A673 (cell line): Measurements from ENCODE around the gene MAST1. TPM values are rescaled to one million over a fixed set of nuclear protein-coding genes. Genes with fewer than 3 reads are reported as not detected.
"Not testable (repeated sequence)": the region's sequence is repeated elsewhere in the genome, so short reads cannot be mapped to it uniquely, and the experiment has no call there.

ENCODE experiments used
- BruUV-seq: library from RNA; stranded (reverse); fragments of 400-500 nt; replicated peaks from 2 replicates; lab custom pipeline; 2021; lab: Mats Ljungman, UMichigan
- CTCF ChIA-PET: fragments of 300-600 bp; sonication (Branson Sonifier 250); formaldehyde crosslinking; loops from one replicate; lab custom pipeline; 2022; ENCODE audit warnings: antibody characterized with exemption; lab: Charles Lee
- POLR2A ChIA-PET: fragments of 300-600 bp; sonication (Branson Sonifier 250); formaldehyde crosslinking; loops from one replicate; lab custom pipeline; 2022; ENCODE audit warnings: antibody characterized with exemption; ENCODE audit not compliant: low non-redundant PET; lab: Charles Lee
- DNase-seq: peaks from one replicate; pipeline ENCODE4 v3.0.0-alpha.2; 2015; ENCODE audit warnings: low spot score
- H3K27ac ChIP-seq: fragments of 200-600 bp; sonication (generic); 2 replicates; pipeline ENCODE4 v1.5.1; 2016; ENCODE audit warnings: mixed run types, low read depth, mild to moderate bottlenecking, mixed read lengths, antibody characterized with exemption, low read length; ENCODE audit not compliant: poor library complexity, severe bottlenecking
- H3K27me3 ChIP-seq: fragments of 200-600 bp; sonication (generic); replicated peaks from 2 replicates; pipeline ENCODE4 v1.6.1; 2017; ENCODE audit warnings: mixed run types, low read depth, mild to moderate bottlenecking, mixed read lengths, antibody characterized with exemption, low read length; ENCODE audit not compliant: insufficient read depth, poor library complexity
- H3K36me3 ChIP-seq: fragments of 200-600 bp; sonication (generic); 2 replicates; pipeline ENCODE4 v1.6.1; 2016; ENCODE audit warnings: mixed run types, mild to moderate bottlenecking, mixed read lengths, antibody characterized with exemption, low read length; ENCODE audit not compliant: insufficient read depth, poor library complexity, severe bottlenecking
- H3K4me1 ChIP-seq: fragments of 200-600 bp; sonication (generic); 2 replicates; pipeline ENCODE4 v1.6.1; 2017; ENCODE audit warnings: mixed run types, mild to moderate bottlenecking, mixed read lengths, antibody characterized with exemption, low read length; ENCODE audit not compliant: insufficient read depth, poor library complexity, severe bottlenecking
- H3K4me3 ChIP-seq: fragments of 200-600 bp; sonication (generic); 2 replicates; pipeline ENCODE4 v1.5.1; 2016; ENCODE audit warnings: low read depth, mixed run types, mild to moderate bottlenecking, mixed read lengths, low read length; ENCODE audit not compliant: poor library complexity, severe bottlenecking
- H3K9me3 ChIP-seq: fragments of 200-600 bp; sonication (generic); 2 replicates; pipeline ENCODE4 v1.6.1; 2016; ENCODE audit warnings: mixed run types, low read depth, mild to moderate bottlenecking, mixed read lengths, antibody characterized with exemption, low read length; ENCODE audit not compliant: poor library complexity, severe bottlenecking
- EZH2 ChIP-seq: fragments of 200-600 bp; sonication (generic); IDR thresholded peaks from 2 replicates; pipeline ENCODE4 v1.6.1; 2017; ENCODE audit warnings: borderline replicate concordance, low read depth, mild to moderate bottlenecking, mixed read lengths, antibody characterized with exemption, low read length; ENCODE audit not compliant: poor library complexity, severe bottlenecking
- intact Hi-C: fragments of 100-400 bp; cut with micrococcal nuclease; formaldehyde crosslinking; loops from one replicate; pipeline ENCODE4 v1.10.0; 2022; ENCODE audit not compliant: unreplicated experiment
- total RNA-seq: library from RNA; stranded (reverse); gene quantifications from 2 replicates; pipeline ENCODE4 v1.2.3, GENCODE V29; 2021
- TF ChIP-seq, protein P1 (sequence below): fragments of 300-800, 200-600 bp; sonication (generic); conservative IDR thresholded peaks from 2 replicates; pipeline ENCODE4 v1.5.1; 2017; ENCODE audit warnings: low read depth, mild to moderate bottlenecking, antibody characterized with exemption, low read length, moderate library complexity, mixed read lengths

MAST1 gene
- total RNA-seq, 1 experiment from 2014 or later, result 22.2 TPM

DNA sequence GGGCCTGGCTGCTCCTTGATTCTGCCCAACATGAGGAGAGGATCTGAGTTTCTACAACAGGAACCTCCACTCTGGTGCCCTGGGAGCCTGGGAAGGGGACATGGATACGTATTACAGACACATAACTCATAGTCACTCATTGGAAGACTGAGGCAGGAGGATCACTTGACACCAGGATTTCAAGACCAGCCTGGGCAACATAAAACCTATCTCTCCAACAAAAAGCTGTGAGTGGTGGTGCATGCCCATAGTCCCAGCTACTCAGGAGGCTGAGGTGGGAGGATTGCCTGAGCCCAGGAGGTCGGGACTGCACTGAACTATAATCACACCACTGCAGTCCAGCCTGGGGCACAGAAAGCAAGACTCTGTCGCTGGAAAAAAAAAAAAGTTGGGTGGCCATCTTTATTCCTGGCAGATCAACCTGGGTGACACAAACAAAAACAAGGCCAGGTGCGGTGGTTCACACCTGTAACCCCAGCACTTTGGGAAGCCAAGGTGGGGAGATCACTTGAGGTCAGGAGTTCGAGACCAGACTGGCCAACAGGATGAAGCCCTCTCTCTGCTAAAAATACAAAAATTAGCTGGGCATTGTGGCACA, 49.8 kb downstream of the MAST1 start:
- intact Hi-C loops, result no loop called here
- TF ChIP-seq, protein P1, sequence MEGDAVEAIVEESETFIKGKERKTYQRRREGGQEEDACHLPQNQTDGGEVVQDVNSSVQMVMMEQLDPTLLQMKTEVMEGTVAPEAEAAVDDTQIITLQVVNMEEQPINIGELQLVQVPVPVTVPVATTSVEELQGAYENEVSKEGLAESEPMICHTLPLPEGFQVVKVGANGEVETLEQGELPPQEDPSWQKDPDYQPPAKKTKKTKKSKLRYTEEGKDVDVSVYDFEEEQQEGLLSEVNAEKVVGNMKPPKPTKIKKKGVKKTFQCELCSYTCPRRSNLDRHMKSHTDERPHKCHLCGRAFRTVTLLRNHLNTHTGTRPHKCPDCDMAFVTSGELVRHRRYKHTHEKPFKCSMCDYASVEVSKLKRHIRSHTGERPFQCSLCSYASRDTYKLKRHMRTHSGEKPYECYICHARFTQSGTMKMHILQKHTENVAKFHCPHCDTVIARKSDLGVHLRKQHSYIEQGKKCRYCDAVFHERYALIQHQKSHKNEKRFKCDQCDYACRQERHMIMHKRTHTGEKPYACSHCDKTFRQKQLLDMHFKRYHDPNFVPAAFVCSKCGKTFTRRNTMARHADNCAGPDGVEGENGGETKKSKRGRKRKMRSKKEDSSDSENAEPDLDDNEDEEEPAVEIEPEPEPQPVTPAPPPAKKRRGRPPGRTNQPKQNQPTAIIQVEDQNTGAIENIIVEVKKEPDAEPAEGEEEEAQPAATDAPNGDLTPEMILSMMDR, result no peak
- no peak for TF ChIP-seq EZH2
- H3K36me3 ChIP-seq, result peaks cover 1% of the 10 kb centered on the region
- H3K4me1 ChIP-seq, result peaks cover 9% of the 10 kb centered on the region
- ChIA-PET POLR2A (no interaction called here), CTCF (no interaction called here)
- DNase-seq, result no peak
- H3K4me3 ChIP-seq, result no peak overlapping the region
- no peaks in the 10 kb centered on the region for H3K27me3 ChIP-seq
- H3K9me3 ChIP-seq, result peaks cover 12% of the 10 kb centered on the region
- no peak overlapping the region for H3K27ac ChIP-seq
- no TSS peak for BruUV-seq

DNA sequence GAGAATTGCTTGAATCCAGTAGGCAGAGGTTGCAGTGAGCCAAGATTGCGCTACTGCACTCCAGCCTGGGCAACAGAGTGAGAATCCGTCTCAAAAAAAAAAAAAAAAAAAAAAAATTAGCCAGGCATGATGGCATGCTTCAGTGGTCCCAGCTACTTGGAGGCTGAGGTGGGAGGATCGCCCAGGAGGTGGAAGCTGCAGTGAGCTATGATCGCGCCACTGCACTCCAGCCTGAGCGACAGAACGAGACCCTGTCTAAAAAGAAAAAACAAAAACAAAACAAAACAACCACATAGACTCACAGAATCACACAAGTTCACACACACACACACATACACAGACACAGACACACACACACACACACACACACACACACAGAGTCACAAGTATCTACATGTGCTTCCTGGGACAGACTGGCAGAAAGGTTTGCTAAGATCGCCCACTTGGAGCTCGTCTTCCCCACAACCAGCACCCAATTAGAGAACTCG, 52.0 kb downstream of the MAST1 start:
- H3K9me3 ChIP-seq, H3K27me3 ChIP-seq, H3K4me1 ChIP-seq, DNase-seq, intact Hi-C loops, H3K36me3 ChIP-seq: not testable (repeated sequence)
- ChIA-PET POLR2A (interaction anchor here (0.6 to 1.1 kb wide), 5 partner anchors 9 to 1179 kb away, joined by 4 to 9 read pairs (median 8); partner anchors contain the start of gene DNASE2), CTCF (interaction anchor here (0.5 to 0.8 kb wide), 2 partner anchors 52 to 75 kb away, joined by 3 to 6 read pairs; partner anchors contain the start of gene MAST1)
- BruUV-seq, result TSS peak; percentile 94
- H3K4me3 ChIP-seq, result peak overlapping the region; percentile 92
- peak overlapping the region; percentile 92 for H3K27ac ChIP-seq

DNA sequence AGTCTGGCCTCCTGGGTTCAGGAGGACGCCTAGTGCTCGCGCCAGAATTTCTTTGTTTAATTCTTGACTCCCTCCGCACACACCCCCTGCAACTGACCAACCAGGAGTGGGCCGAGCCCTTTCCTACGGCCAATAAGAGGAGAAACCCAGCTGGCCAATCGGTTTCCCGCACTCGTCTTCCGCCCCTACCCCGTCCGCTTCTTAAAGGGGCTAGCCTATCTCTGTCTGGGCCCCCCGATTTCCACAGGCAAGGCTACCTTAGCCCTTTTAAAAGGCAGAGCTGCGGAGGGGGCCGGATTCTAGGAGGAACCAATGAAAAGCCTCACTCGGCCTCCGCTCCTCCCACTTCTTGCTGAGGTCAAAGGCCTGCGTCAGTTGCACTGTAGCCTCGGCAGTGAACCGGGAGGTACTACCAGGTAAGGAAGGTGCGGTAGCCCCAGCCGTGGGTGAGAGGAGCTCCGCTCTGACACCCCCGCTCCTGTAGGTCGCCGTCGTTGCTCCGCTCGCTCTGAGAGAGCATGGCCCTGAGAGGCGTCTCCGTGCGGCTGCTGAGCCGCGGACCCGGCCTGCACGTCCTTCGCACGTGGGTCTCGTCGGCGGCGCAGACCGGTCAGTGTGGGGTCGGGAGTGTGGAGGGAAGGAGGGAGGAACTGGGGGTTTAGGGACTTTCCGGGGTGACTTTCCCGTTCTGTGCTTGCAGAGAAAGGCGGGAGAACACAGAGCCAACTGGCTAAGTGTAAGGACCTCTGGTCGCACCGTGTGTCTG, 52.7 kb downstream of the MAST1 start, which contains the start of gene GCDH:
Gene GCDH (plus strand): TSS at position 374 of the 766 bp plus-strand sequence. CDS start 145 bp downstream, at position 519.
- BruUV-seq, result no TSS peak
- no peak for TF ChIP-seq EZH2
- TF ChIP-seq, protein P1, result no peak
- Histone ChIP-seq H3K36me3 (peaks cover 7% of the 10 kb centered on the region), H3K4me1 (peaks cover 6% of the 10 kb centered on the region), H3K9me3 (no peaks in the 10 kb centered on the region), H3K4me3 (peak within 1 kb of the TSS; percentile 92), H3K27ac (peak within 1 kb of the TSS; percentile 92), H3K27me3 (no peaks in the 10 kb centered on the region)
- ChIA-PET POLR2A (interaction anchor here (0.6 to 1.1 kb wide), 4 partner anchors 10 to 1179 kb away, joined by 4 to 9 read pairs (median 8); partner anchors contain the start of gene DNASE2), CTCF (interaction anchor here (0.5 to 0.8 kb wide), 3 partner anchors 52 to 94 kb away, joined by 3 to 6 read pairs (median 3); partner anchors contain the start of gene MAST1)
- peak; percentile 100 for DNase-seq
- intact Hi-C loops, result no loop called here
